Body of pancreas (tissue), 4 donors: ENCODE measurements around the gene CD86. TPM values are rescaled to one million over a fixed set of nuclear protein-coding genes. Genes with fewer than 3 reads are reported as not detected.

Experiments
- ATAC-seq: fragments of 150-250 bp; one replicate; pipeline ENCODE4 v1.9.1; 2016
- DNase-seq, 4 donors: peaks; one replicate each; pipeline ENCODE4 v3.0.0-alpha.2; 2019
- H3K27ac ChIP-seq, 4 donors: fragments of 200-600 bp; sonication (generic); 1 replicate in 3 of 4; 2 replicates in 1 of 4; pipeline versions ENCODE4 v1.5.1 to v1.6.1; 2016 to 2019; ENCODE audit warnings: mild to moderate bottlenecking in 1 of 4, mixed read lengths in 1 of 4, moderate library complexity in 1 of 4
- H3K27me3 ChIP-seq, 2 donors: fragments of 200-600 bp; sonication (generic); one replicate each; pipeline ENCODE4 v1.6.0; 2016; ENCODE audit warnings: mild to moderate bottlenecking in 1 of 2
- H3K36me3 ChIP-seq, 2 donors: fragments of 200-600 bp; sonication (generic); replicated peaks in 1 of 2; 2 replicates each; pipeline ENCODE4 v1.5.1; 2016; ENCODE audit warnings: low read depth in 2 of 2; ENCODE audit not compliant: insufficient read depth in 1 of 2
- H3K4me1 ChIP-seq: fragments of 200-600 bp; sonication (generic); one replicate; pipeline ENCODE4 v1.6.0; 2016
- H3K4me3 ChIP-seq, 2 donors: fragments of 200-600 bp; sonication (generic); 1 replicate in 1 of 2; 2 replicates in 1 of 2; pipeline ENCODE4 v1.5.1; 2016 to 2019
- H3K9me3 ChIP-seq, 3 donors: fragments of 200-600 bp; sonication (generic); 1 replicate in 2 of 3; 2 replicates in 1 of 3; pipeline ENCODE4 v1.5.1; 2016
- CTCF ChIP-seq, 7 experiments: fragments of 450-650 bp in 4 of 7; fragments of 200-600 bp in 3 of 7; sonication (generic) in 3 of 7; IDR thresholded peaks; one replicate each; pipeline ENCODE4 v1.5.1; 2016 to 2019; ENCODE audit warnings: antibody characterized with exemption in 7 of 7
- POLR2A ChIP-seq, 3 donors: fragments of 450-650 bp; IDR thresholded peaks; one replicate each; pipeline ENCODE4 v1.6.1; 2016; ENCODE audit warnings: antibody characterized with exemption in 3 of 3, mild to moderate bottlenecking in 2 of 3
- WGBS, 2 donors: methylation state at CpG; one replicate each; pipeline ENCODE4 v1.1.5; 2017; 5-methylcytosine and 5-hydroxymethylcytosine counted together
- intact Hi-C: fragments of 100-400 bp; cut with DNase I; formaldehyde crosslinking; loops from one replicate; pipeline ENCODE4 v1.15.1; 2023
- total RNA-seq, 2 donors: library from RNA; depleted of rRNA; stranded (reverse); fragments of >200 nt; gene quantifications; one replicate each; pipeline ENCODE4 v1.1.0, GENCODE V29; 2016

CD86 gene
- total RNA-seq, 2 donors from 2014 or later: 2.9 to 7.6 TPM

- 55 to 68% methylated on average over 2 of the region's 2 CpGs for WGBS, 2 donors
- DNase-seq (no peak), ATAC-seq (no peak)
- Histone ChIP-seq H3K27ac (no peak overlapping the region), H3K4me3 (no peak overlapping the region), H3K27me3 (no peaks in the 10 kb centered on the region), H3K9me3 (no peaks in the 10 kb centered on the region), H3K4me1 (no peaks in the 10 kb centered on the region), H3K36me3 (no peaks in the 10 kb centered on the region)
- intact Hi-C loops: no loop called here
- TF ChIP-seq POLR2A (IDR thresholded peaks at IDR 0.05): no peak
- TF ChIP-seq CTCF (IDR thresholded peaks at IDR 0.05): no peak
Observed at GRCh38 chr3:122084799-122085198, 29.6 kb downstream of the CD86 start.

- ATAC-seq (no peak), DNase-seq (no peak)
- Histone ChIP-seq H3K27me3 (no peaks in the 10 kb centered on the region), H3K4me3 (no peak overlapping the region), H3K4me1 (no peaks in the 10 kb centered on the region), H3K9me3 (no peaks in the 10 kb centered on the region), H3K27ac (no peak overlapping the region), H3K36me3 (no peaks in the 10 kb centered on the region)
- WGBS, 2 donors: 72 to 92% methylated on average over 4 to 6 of the region's 6 CpGs
- TF ChIP-seq POLR2A (IDR thresholded peaks at IDR 0.05): no peak
- TF ChIP-seq CTCF (IDR thresholded peaks at IDR 0.05): no peak
- intact Hi-C loops: no loop called here
Observed at GRCh38 chr3:122085673-122086072, 30.5 kb downstream of the CD86 start.

GRCh38 chr3:122088531-122088930 lies 33.4 kb downstream of the CD86 start:
- TF ChIP-seq POLR2A (IDR thresholded peaks at IDR 0.05) (no peak), CTCF (IDR thresholded peaks at IDR 0.05) (no peak)
- Histone ChIP-seq H3K27ac (no peak overlapping the region), H3K4me1 (no peaks in the 10 kb centered on the region), H3K4me3 (no peak overlapping the region), H3K36me3 (no peaks in the 10 kb centered on the region), H3K9me3 (no peaks in the 10 kb centered on the region), H3K27me3 (no peaks in the 10 kb centered on the region)
- DNase-seq (no peak), ATAC-seq (no peak)
- 56 to 74% methylated on average over 3 of the region's 3 CpGs for WGBS, 2 donors
- intact Hi-C loops: no loop called here

- Histone ChIP-seq H3K9me3 (no peaks in the 10 kb centered on the region), H3K4me3 (no peak overlapping the region), H3K27ac (no peak overlapping the region), H3K27me3 (no peaks in the 10 kb centered on the region), H3K36me3 (no peaks in the 10 kb centered on the region), H3K4me1 (no peaks in the 10 kb centered on the region)
- intact Hi-C loops: no loop called here
- WGBS, 2 donors: 63 to 72% methylated on average over 4 of the region's 4 CpGs
- ATAC-seq (no peak), DNase-seq (no peak)
- no peak for TF ChIP-seq POLR2A (IDR thresholded peaks at IDR 0.05)
- TF ChIP-seq CTCF (IDR thresholded peaks at IDR 0.05): no peak
Observed at GRCh38 chr3:122091602-122092295, 36.6 kb downstream of the CD86 start.
